ENCODE measurements around the gene PRR7. TPM values are rescaled to one million over a fixed set of nuclear protein-coding genes. Genes with fewer than 3 reads are reported as not detected.
A peak's percentile ranks its signal among the peaks of the same experiment; 100 is the strongest.

The PRR7 gene
- total and polyA plus RNA-seq, 2 of the 13 experiments (the other 11 are each of a cell fraction or from before 2014, with no cell fraction given): 4.8 to 5.0 TPM

- TF ChIP-seq MYPOP (CRISPR knock-in tag; IDR thresholded peaks at IDR 0.05): 0 out of 2 replicates have a peak, but pooled peaks have one; percentile 34
- TF ChIP-seq CHD4 (IDR thresholded peaks at IDR 0.05; ENCODE audit: borderline replicate concordance, low read length): no peak
- no peak for TF ChIP-seq BRCA1 (CRISPR knock-in tag; IDR thresholded peaks at IDR 0.05)
- peak; percentile 30; the same call in 1 of the 2 replicates for TF ChIP-seq ZNF281 (CRISPR knock-in tag; IDR thresholded peaks at IDR 0.05; ENCODE audit: borderline replicate concordance)
- no peak for TF ChIP-seq ZBTB1 (CRISPR knock-in tag; IDR thresholded peaks at IDR 0.05; ENCODE audit: borderline replicate concordance)
- TF ChIP-seq ARID3A (IDR thresholded peaks at IDR 0.05; ENCODE audit: low read depth, low read length): no peak
- TF ChIP-seq ZNF768 (CRISPR knock-in tag; IDR thresholded peaks at IDR 0.05): no peak
- no peak for TF ChIP-seq HNRNPL (IDR thresholded peaks at IDR 0.05; ENCODE audit: low read depth, low read length)
- no peak for TF ChIP-seq ZNF878 (CRISPR knock-in tag; IDR thresholded peaks at IDR 0.05)
- no peak for TF ChIP-seq SRSF9 (IDR thresholded peaks at IDR 0.05; ENCODE audit: borderline replicate concordance, insufficient read depth, low read depth, low read length, poor library complexity, severe bottlenecking)
- TF ChIP-seq KDM3A (CRISPR knock-in tag; IDR thresholded peaks at IDR 0.05; ENCODE audit: low read depth): no peak
- no peak for TF ChIP-seq CCAR2 (optimal IDR thresholded peaks at IDR 0.05; ENCODE audit: low read depth, low read length)
- no peak for TF ChIP-seq ZNF12 (CRISPR knock-in tag; IDR thresholded peaks at IDR 0.05)
- no peak for TF ChIP-seq NCOA2 (CRISPR knock-in tag; IDR thresholded peaks at IDR 0.05)
- TF ChIP-seq ZBTB37 (CRISPR knock-in tag; IDR thresholded peaks at IDR 0.05): peak; percentile 65; the same call in 1 of the 2 replicates
- TF ChIP-seq NFE2L2 (IDR thresholded peaks at IDR 0.05; ENCODE audit: low read length): no peak
- TF ChIP-seq SNAPC2 (CRISPR knock-in tag; IDR thresholded peaks at IDR 0.05): no peak
- TF ChIP-seq TRIM22 (IDR thresholded peaks at IDR 0.05): no peak
- no peak for TF ChIP-seq SRF (IDR thresholded peaks at IDR 0.05; ENCODE audit: low read depth, low read length)
- no peak; the same call in 1 of the 2 replicates for TF ChIP-seq KDM1A (CRISPR knock-in tag; IDR thresholded peaks at IDR 0.05)
- no peak for TF ChIP-seq TCF12 (IDR thresholded peaks at IDR 0.05)
- no peak for TF ChIP-seq TCF12 (CRISPR knock-in tag; IDR thresholded peaks at IDR 0.05)
Observed at GRCh38 chr5:177409043-177409801, 37.4 kb upstream of the PRR7 start, which contains the start of gene F12 (continued).

Measured in HepG2 (cell line).